GM19455 (cell line): ENCODE measurements around the gene MZT2A.
"Not testable (repeated sequence)": the region's sequence is repeated elsewhere in the genome, so short reads cannot be mapped to it uniquely, and the experiment has no call there.

Experiments used
- ATAC-seq: cut with Tn5 transposase; IDR thresholded peaks from one replicate; pipeline ENCODE4 v1.9.1; 2021; ENCODE audit not compliant: unreplicated experiment

The MZT2A gene

DNA sequence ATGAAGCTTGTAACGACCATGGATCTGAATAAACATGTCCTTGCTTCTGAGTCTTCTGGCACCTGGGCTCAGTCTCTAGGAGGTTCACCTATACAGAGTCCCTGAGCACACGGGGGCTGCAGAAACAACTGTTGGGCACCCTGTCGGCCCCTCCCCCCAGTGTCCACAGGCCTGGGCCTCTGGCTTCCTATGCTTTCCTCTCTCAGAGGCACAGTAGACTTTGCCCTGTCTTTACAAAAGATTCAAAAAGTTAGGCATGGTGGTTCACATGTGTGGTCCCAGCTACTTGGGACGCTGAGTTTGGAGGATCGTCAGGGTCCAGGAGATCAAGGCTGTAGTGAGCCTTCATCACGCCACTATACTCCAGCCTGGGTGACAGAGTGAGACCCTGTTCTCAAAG is 29.3 kb upstream of the MZT2A start:
- ATAC-seq, result not testable (repeated sequence)

DNA sequence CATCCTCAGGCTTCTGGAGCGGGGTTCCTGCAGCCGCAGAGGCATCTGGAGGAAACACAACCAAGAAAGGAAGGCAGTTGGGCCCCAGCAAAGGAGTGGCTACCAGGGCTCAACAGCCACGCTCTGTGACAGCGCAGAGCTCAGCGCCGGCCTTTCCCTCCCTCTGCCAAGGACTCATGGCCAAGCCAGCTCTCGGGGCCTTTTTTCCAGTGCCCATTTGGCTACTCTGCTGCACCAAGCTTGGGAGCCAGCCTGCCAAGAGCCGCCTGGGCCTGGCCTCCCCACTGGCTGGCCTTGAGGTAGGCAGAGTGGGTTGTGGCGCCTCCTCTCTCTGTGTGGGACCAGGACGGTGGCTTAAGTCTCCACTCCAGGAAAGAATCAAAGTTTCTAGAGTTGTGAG is 28.3 kb upstream of the MZT2A start:
- ATAC-seq, result no peak

DNA sequence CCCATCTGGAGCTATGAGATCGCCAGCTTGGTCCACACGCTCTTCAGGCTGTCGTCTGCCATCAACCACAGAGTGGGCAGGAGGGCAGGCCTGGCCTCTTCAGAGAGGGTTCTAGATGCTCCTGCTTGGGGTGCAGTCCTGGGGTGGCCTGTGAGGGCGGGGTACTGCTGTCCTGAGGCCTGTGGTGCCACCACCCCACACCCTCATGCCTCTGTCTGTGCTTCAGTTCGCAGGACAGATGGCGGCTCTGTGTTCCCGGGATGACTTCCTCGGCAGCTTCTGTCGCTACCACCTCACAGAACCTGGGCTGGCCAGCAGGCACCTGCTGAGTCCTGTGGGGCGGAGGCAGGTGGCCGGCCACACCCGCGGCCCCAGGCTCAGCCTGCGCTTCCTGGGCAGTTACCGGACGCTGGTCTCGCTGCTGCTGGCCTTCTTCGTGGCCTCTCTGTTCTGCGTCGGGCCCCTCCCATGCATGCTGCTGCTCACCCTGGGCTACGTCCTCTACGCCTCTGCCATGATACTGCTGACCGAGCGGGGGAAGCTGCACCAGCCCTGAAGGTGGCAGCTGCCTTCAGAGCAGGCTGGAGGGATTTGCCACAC is 27.8 kb upstream of the MZT2A start:
- ATAC-seq, result not testable (repeated sequence)

DNA sequence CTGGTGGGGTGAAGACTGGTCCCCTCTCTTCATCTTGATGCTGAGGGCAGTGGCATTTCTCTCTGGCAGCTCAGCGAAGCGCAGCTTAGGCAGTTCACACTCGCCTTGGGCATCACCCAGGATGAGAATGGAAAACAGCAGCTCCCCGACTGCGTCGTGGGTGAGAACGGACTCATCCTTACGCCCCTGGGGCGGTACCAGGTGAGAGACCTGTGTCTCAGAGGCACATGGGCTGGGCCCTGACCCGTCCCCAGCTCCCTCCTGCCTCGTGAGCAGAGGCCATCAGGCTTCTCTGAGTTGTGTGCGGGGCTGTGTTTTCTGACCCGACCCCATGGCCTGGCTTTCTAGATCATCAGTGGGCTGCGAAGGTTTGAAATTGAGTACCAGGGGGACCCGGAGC is 27.3 kb upstream of the MZT2A start:
- ATAC-seq, result no peak

DNA sequence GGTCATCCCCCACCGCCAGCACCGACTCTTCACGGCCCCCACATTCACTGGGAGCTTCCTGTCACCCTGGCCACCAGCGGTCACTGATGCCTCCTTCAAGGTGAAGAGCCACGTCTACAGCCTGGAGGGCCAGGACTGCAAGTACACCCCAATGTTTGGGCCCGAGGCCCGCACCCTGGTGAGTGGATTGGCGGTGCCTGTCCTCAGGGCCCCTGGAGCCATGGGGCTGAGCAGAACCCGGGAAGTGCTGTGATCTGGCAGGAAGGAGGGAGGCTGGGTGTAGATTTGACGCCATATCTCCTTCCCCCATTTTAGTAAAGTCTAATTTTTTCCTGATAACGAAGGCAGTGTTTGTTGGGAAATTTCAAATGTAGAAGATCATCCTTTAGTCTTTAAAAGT is 26.3 kb upstream of the MZT2A start:
- ATAC-seq, result not testable (repeated sequence)

DNA sequence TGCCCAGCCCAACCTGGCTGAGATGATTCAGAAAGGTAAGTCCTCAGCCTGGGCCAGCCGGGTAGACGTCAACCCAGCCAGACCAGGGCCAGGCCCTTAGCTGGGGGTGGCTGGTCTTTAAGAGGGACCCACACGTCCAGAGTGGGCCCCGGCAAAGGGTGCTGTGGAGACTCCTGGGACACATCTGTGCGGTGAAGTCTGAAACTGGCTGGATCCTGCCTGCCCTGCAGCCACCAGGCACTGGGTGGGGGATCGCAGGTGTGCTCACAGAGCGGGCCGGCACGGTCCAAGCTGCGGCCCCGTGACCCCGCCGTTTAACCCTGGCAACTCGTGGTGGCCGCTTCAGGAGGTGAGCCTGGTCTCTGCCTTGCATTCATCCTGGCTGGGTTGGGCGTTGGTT is 25.7 kb upstream of the MZT2A start:
- not testable (repeated sequence) for ATAC-seq

DNA sequence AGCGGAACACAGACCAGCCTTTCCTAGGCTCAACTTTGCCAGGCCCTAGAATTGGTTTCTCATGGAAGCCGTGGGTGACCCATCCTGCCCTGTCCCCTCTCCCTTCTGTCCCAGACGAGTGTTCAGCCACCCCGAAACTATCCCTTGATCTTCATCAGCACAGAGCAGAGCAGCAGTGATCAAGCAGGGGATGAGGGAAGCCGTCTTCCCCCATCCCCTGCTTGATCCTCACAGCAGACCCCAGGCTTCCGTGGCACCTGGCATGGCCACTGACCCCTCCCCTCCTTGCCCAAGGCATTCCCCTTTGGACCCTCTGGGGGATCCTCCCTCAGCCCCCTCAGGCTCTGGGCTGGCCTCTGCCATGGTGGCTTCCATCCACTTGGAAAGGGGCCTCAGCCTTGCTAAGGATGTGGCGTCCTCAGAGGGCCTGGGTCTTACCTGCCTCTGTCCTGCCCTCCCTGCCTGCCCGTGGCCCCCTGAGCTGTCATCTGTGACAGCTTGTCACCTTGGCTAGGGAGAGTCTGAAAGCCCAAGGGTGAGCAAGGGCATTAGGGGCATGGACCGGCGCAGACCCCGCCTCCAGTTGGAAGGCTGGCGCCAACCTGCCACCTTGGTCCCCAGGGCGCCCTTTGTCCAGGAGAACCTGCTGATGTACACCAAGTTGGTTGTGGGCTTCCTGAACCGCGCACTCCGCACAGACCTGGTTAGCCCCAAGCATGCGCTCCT is 25.1 kb upstream of the MZT2A start:
- no peak for ATAC-seq

DNA sequence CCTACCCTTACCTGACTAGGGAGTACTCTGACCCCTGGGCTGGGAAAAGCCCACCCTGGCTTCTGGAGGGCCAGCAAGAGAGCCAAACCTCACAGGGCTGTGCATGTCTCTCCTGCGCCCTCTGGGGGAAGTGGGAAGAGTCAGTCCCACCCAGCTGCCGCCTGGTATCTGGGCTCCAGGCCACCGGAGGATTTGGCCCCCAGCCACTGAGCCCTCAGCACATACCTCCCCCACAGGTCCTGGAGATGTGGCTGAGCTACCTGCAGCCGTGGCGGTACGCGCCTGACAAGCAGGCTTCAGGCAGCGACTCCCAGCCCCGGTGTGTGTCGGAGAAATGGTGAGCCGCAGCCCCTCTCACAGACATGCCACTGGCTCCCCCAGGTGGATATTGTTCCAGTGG is 24.4 kb upstream of the MZT2A start:
- ATAC-seq, result not testable (repeated sequence)

DNA sequence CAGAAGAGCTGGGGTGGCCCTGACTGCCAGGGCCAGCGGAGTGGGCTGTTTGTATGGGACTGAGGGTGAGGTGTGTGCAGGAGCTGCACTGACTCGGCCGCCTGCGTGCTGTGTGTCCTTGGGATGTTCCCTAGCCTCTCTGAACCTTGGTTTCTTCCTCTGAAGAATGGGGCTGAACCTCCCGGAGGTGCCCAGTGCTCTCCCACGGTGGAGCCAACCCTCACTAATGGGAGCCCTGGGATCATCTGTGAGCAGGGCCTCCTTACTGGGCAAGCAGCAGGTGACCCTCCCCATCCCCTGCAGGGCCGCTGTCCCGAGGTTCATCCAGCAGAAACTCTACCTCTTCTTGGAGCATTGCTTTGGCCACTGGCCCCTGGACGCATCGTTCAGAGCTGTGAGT is 23.8 kb upstream of the MZT2A start:
- no peak for ATAC-seq

DNA sequence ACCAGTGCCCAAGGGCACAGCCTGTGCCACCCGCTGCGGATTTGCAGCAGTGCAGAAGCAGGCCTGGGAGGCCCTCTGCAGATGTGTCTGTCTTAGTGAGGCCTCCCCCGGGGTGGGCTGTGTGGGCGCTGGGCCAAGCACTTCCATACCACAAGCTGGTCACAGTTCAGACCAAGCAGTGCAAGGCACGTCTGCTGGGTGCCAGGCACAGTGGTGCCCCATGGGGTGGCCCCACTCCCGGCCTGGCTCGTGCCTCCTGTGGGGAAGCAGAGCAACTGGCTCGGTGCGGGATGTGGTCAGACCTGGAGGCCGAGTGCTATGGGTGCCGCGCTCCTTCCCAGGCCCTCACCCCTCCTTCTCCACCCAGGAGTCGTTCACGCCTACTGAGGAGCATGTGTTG is 23.0 kb upstream of the MZT2A start:
- not testable (repeated sequence) for ATAC-seq

DNA sequence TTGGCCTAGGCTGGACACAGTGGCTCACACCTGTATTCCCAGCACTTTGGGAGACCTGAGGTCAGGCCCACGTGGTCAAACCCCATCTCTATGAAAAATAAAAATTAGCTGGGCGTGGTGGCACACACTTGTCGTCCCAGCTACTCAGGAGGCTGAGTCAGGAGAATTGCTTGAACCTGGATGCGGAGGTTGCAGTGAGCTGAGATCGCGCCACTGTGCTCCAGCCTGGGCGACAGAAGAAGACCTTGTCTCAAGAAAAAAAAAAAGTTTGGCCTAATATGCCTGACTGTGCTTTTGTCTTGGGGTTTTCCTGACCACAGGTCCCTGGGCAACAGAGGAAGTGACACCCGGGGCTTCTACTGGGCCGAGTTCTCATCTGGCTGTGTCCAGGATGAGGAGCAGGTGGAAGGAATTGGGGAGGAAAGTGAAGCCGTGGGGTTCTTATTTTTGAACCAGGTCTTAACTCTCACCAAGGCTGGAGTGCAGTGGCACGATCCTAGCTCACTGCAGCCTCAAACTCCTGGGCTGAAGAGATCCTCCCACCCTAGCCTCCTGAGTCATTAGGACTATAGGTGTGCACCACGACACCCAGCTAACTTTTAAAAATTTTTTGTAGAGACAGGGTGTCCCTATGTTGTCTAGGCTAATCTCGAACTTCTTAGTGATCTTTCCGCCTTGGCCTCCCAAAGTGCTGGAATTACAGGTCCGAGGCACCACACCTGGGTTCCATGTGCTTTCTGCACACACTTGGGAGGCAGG is 22.4 kb upstream of the MZT2A start:
- ATAC-seq, result peak; percentile 53

DNA sequence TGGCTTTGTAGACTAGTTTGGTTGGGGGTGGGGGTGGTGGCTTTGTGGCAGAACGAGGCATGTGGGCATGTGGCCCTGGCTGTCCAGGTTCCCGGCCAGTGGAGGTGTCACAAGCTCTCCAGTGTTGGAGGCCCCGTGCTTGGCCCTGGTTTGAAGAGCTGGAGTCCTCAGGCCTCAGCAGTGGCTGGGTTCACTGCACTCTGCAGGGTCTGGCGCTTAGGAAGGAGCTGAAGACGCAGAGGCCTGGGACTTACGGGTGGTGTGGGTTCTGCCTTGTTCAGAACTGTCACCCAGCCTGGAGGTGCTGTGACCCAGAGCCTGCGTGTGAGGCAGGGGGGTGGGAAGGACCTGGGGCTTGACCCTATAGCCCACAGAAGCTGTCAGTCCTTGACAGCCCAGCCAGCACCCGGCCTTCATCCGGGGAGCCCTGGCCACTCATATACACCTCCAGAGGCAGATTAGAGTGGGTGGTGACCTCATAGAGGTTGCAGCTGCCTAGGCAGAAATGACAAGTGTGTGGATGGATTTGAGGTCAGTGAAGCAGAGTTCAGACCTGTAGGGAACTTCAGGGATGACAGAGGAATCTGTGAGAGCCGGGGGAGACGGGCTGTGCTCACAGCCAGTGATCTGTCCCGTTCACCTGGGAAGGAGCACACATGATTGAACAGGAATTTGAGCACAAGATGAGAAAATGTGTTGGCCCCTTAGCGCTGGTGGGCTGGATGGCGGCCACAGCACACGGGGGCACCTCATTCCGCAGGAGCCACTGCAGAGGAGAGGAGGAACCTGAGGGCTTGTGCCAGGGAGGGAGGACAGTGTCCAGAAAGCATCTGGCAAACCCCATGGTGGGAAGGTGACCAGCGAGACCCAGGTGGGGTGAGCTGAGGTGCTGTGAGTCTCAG is 20.0 kb upstream of the MZT2A start:
- not testable (repeated sequence) for ATAC-seq

DNA sequence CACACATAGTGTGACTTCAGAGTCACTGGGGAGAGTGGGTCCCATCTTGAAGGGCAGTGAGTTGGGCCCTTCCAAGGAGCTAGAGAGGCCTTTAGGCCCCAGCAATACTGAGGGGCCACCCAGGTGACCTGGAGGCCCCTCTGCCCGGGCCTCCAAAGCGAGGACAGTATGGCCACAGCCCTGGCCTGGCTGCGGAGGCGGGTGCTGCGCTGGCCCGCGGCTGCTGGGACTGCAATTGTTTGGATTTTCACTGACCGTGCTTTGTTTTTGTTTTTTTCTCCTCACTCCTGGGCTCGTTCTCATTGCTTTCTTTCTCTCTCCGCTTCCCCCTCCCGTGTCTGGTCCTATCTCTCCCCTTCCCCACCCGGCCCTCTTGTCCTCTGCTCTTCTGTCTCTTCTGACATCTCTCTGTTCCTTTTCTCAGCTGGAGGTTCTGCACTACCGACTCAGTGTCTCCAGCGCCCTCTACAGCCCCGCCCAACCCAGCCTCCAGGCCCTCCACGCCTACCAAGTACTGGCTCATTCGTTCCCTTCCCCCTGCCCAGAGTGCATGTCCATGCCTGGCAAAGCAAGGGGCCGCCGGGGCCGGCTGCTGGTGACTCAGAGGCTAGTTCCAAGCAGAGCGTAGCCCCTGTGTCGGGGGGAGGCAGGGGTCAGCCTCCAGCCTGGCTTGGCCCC is 19.2 kb upstream of the MZT2A start:
- ATAC-seq, result not testable (repeated sequence)

DNA sequence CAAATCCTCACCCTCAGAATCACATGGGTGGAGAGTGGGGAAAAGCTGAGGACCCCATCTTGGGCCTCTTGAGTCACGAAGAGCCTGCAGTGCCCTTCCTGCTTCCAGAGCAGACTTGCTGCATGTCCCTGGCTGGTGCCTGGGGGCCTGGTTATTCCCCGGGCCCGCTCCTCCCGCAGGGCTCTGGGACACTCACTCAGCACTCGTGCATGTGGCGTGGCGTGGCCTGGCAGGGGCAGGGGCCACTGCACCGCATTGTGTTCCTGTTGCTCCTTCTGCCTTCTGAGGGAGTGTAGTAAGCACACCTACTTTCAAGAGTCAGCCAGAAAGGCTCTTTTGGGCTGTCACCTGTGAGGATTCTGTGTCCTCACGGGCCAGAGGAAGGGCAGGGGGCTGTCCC is 17.4 kb upstream of the MZT2A start:
- no peak for ATAC-seq

DNA sequence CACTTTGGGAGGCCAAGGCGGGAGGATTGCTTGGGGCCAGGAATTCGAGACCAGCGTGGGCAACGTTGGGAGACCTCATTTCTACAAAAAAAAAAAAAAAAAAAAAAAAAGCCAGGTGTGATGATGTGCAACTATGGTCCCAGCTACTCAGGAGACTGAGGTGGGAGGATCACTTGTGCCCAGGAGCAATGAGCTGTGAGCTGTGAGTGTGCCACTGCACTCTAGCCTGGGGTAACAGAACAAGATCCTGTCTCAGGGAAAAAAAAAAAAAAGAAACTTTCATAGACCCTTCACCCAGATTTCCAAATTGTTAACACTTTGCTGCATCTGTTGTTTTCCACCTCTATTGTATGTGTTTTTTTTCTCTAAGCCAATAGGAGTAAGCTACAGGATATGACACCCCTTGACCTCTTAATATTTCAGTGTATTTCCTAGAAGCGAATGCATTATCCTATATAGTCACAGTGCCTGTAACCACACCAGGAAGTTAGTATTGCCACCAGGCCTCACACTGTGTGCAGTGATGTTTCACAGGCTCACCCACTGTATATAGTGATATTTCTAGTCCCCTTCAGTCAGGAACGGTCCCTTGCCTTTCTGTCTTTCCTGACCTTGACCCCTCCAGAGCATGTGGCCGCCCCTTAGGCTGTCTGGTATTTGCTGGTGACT is 12.0 kb upstream of the MZT2A start:
- ATAC-seq, result not testable (repeated sequence)

DNA sequence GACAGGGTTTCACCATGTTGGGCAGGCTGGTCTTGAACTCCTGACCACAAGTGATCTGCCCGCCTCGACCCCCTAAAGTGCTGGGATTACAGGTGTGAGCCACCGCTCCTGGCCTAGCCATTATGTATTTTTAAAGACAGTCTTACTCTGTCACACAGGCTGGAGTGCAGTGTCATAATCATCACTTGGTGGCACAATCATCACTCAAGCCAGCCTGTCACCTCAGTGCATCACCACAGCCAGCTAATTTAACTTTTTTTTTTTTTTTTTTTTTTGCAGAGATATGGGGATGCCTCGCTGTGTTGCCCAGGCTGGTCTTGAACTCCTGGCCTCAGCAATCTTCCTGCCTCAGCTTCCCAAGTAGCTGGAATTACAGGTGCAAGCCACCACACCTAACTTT is 11.4 kb upstream of the MZT2A start:
- ATAC-seq, result not testable (repeated sequence)

DNA sequence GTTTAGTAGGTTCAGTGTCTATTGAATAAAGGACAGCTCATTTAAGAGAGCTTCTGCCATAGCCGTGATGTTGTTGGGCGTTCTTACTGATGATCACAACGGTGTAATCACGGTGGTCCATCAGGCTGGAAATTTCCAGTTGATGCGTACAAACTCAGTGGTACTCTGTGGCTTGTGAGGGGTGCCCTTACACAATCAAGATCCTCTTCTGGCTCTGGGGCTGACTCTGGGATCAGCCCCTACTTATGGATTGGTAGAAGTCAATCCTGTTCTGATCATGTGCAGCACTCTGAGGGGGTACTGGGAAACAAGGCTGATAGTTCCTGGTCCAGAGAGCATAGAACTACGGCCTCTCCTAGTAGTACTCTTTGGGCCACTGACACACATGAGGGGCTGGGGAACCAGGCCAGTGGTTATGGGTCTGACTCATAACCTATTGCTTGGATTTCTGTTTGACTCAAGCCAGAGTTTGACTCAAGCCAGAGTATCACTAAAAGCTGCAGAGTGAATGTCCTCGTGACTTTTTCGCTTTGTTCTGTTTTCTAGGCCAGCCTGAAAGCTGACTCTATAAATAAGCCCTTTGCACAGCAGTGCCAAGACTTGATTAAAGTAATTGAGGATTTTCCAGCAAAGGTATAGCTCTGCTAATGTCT is 6.2 kb upstream of the MZT2A start:
- peak; percentile 90 for ATAC-seq

DNA sequence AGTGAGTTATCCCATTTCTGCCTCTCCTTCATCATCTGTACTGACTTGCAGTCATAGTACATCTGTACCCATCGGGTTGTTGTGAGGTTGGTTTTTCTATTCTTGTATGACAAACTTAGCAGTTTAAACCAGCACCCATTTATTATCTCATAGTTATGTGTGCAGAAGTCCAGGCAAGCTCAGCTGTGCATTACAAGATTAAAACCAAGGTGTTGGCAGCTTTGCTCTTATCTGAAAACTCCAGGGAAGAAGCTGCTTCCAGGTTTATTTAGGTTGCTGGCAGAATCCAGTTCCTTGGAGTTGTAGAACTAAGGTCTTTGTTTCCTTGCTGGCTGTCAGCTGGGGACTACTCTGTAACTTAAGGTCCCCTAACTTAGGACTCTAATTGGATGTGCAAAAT is 3.3 kb upstream of the MZT2A start:
- ATAC-seq, result not testable (repeated sequence)

DNA sequence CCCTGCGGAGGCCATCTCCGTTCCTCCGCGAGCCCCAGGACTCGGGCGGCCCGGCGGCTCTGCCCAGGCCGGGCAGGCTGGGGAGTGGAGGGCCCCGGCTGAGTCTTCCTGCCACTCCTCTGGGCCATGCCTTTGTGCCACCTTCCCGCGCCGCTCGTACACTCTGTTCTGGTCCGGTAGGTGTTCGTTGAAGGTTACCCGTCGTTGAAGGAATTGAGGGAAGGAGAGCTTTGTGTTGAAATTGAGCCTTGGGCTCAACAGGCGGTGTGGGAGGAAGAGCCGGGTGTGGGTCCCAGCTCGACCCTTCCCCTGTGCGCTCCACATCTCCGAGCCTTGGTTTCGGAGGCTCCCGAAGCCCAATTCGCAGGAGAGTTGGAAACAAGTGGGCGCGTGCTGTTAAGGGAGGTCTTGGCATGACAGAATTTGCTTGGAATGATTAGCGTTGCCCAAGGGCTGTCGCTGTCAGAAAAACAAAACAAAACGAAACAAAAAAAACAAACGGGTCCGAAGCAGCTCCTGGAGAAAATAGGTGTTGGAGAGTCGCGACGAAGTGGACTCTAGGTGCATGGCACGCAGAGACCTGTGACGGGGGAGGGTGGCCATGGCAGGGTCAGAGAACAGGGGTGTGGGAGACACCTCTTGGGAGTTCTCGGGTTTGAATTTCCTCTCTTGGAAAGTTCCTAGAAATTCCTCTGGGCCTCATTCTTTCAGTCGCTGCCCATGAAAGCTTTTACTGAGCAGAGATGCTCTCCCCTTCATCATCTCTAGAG is 1.2 kb upstream of the MZT2A start:
- ATAC-seq, result peak; percentile 24
